Measurements from ENCODE around the gene NCAPD3. TPM values are rescaled to one million over a fixed set of nuclear protein-coding genes. Genes with fewer than 3 reads are reported as not detected.

Gene NCAPD3
- total RNA-seq, 1 donor from 2014 or later, result 25.4 TPM

GRCh38 chr11:134252346-134253187, 28.8 kb upstream of the NCAPD3 start:
- H3K36me3 Mint-ChIP-seq (ENCODE audit: low read depth, unreplicated experiment), result peaks cover 20% of the 10 kb centered on the region
- DNase-seq (ENCODE audit: low spot score), result peak; percentile 15
- TF ChIP-seq CTCF (IDR thresholded peaks at IDR 0.05; ENCODE audit: unreplicated experiment), result no peak
- no peaks in the 10 kb centered on the region for H3K9me3 Mint-ChIP-seq (ENCODE audit: unreplicated experiment)
- H3K4me3 Mint-ChIP-seq (ENCODE audit: unreplicated experiment), result peak overlapping the region; percentile 89
- H3K27me3 Mint-ChIP-seq (ENCODE audit: unreplicated experiment), result peaks cover 3% of the 10 kb centered on the region
- H3K4me1 Mint-ChIP-seq (ENCODE audit: unreplicated experiment), result peaks cover 14% of the 10 kb centered on the region
- H3K27ac Mint-ChIP-seq (ENCODE audit: unreplicated experiment), result peak overlapping the region; percentile 38

- Mint-ChIP-seq H3K4me3 (ENCODE audit: unreplicated experiment) (no peak overlapping the region), H3K27ac (ENCODE audit: unreplicated experiment) (no peak overlapping the region), H3K4me1 (ENCODE audit: unreplicated experiment) (peaks cover 14% of the 10 kb centered on the region), H3K36me3 (ENCODE audit: low read depth, unreplicated experiment) (peaks cover 28% of the 10 kb centered on the region), H3K27me3 (ENCODE audit: unreplicated experiment) (peaks cover 3% of the 10 kb centered on the region), H3K9me3 (ENCODE audit: unreplicated experiment) (no peaks in the 10 kb centered on the region)
- no peak for TF ChIP-seq CTCF (IDR thresholded peaks at IDR 0.05; ENCODE audit: unreplicated experiment)
- DNase-seq (ENCODE audit: low spot score), result no peak
These were observed 26.9 kb upstream of the NCAPD3 start for GRCh38 chr11:134250675-134251074.

GRCh38 chr11:134250246-134250645, 26.5 kb upstream of the NCAPD3 start:
- no peak for TF ChIP-seq CTCF (IDR thresholded peaks at IDR 0.05; ENCODE audit: unreplicated experiment)
- Mint-ChIP-seq H3K27me3 (ENCODE audit: unreplicated experiment) (peaks cover 3% of the 10 kb centered on the region), H3K9me3 (ENCODE audit: unreplicated experiment) (no peaks in the 10 kb centered on the region), H3K4me3 (ENCODE audit: unreplicated experiment) (no peak overlapping the region), H3K27ac (ENCODE audit: unreplicated experiment) (no peak overlapping the region), H3K36me3 (ENCODE audit: low read depth, unreplicated experiment) (peaks cover 28% of the 10 kb centered on the region), H3K4me1 (ENCODE audit: unreplicated experiment) (peaks cover 14% of the 10 kb centered on the region)
- DNase-seq (ENCODE audit: low spot score), result no peak

GRCh38 chr11:134248910-134249480, 25.2 kb upstream of the NCAPD3 start:
- TF ChIP-seq CTCF (IDR thresholded peaks at IDR 0.05; ENCODE audit: unreplicated experiment), result no peak
- peaks cover 37% of the 10 kb centered on the region for H3K36me3 Mint-ChIP-seq (ENCODE audit: low read depth, unreplicated experiment)
- H3K4me1 Mint-ChIP-seq (ENCODE audit: unreplicated experiment), result peaks cover 11% of the 10 kb centered on the region
- H3K9me3 Mint-ChIP-seq (ENCODE audit: unreplicated experiment), result no peaks in the 10 kb centered on the region
- no peak for DNase-seq (ENCODE audit: low spot score)
- H3K27ac Mint-ChIP-seq (ENCODE audit: unreplicated experiment), result no peak overlapping the region
- H3K4me3 Mint-ChIP-seq (ENCODE audit: unreplicated experiment), result no peak overlapping the region
- H3K27me3 Mint-ChIP-seq (ENCODE audit: unreplicated experiment), result peaks cover 5% of the 10 kb centered on the region

GRCh38 chr11:134246678-134247077, 22.9 kb upstream of the NCAPD3 start:
- Mint-ChIP-seq H3K27ac (ENCODE audit: unreplicated experiment) (peak overlapping the region; percentile 37), H3K27me3 (ENCODE audit: unreplicated experiment) (peaks cover 2% of the 10 kb centered on the region), H3K36me3 (ENCODE audit: low read depth, unreplicated experiment) (peaks cover 60% of the 10 kb centered on the region), H3K4me3 (ENCODE audit: unreplicated experiment) (peak overlapping the region; percentile 56), H3K4me1 (ENCODE audit: unreplicated experiment) (peaks cover 3% of the 10 kb centered on the region), H3K9me3 (ENCODE audit: unreplicated experiment) (no peaks in the 10 kb centered on the region)
- no peak for TF ChIP-seq CTCF (IDR thresholded peaks at IDR 0.05; ENCODE audit: unreplicated experiment)
- no peak for DNase-seq (ENCODE audit: low spot score)

All from endothelial cell (in vitro differentiated cells).